K562 (cell line): ENCODE measurements around the gene CUTA. TPM values are rescaled to one million over a fixed set of nuclear protein-coding genes. Genes with fewer than 3 reads are reported as not detected.

Experiments used
- ATAC-seq: fragments of 200-7000 bp; cut with Tn5 transposase; 3 replicates; pipeline ENCODE4 v1.9.1; 2020; ENCODE audit warnings: moderate library complexity
- BruUV-seq: library from RNA; stranded (reverse); fragments of 400-500 nt; replicated peaks from 2 replicates; lab custom pipeline; 2021; lab: Mats Ljungman, UMichigan
- CTCF ChIA-PET: fragments of 300-600 bp; formaldehyde crosslinking; extraction: SDS; loops from one replicate; lab custom pipeline; 2021; ENCODE audit warnings: low intra/inter-chr PET ratio; lab: Yijun Ruan, JAX
- POLR2A ChIA-PET: fragments of 300-600, 350-650 bp; sonication (Branson Sonifier 250); formaldehyde crosslinking; extraction: SDS; loops from one replicate; lab custom pipeline; 2021; ENCODE audit warnings: antibody characterized with exemption, inconsistent platforms; lab: Yijun Ruan, JAX
- DNase-seq, 4 experiments: peaks; one replicate each; pipeline versions ENCODE4 v3.0.0 to v3.0.0-alpha.2; 2011 to 2018; ENCODE audit warnings: low spot score in 3 of 4, mixed read lengths in 3 of 4; ENCODE audit errors: extremely low read depth in 1 of 4
- FAIRE-seq: peaks from 2 replicates; lab custom pipeline; 2011; peaks lifted over from hg19 to GRCh38; lab: Jason Lieb, UNC
- H2AFZ ChIP-seq: 2 replicates; pipeline ENCODE4 v1.6.0; 2011; ENCODE audit warnings: low read depth, low read length, control low read depth, inconsistent platforms
- H3K27ac ChIP-seq: fragments of 200-600 bp; 3 replicates; pipeline ENCODE4 v1.8.0; 2011; ENCODE audit warnings: low read depth, mild to moderate bottlenecking, control low read depth, inconsistent platforms, low read length, moderate library complexity, mixed read lengths; ENCODE audit errors: extremely low read depth
- H3K27me3 ChIP-seq, 2 experiments: fragments of 300-600 bp in 1 of 2; 2 replicates in 1 of 2; 3 replicates in 1 of 2; pipeline versions ENCODE4 v1.6.0 to v1.8.0; 2011; ENCODE audit warnings: inconsistent platforms in 2 of 2, low read length in 2 of 2, mild to moderate bottlenecking in 1 of 2, mixed read lengths in 1 of 2, moderate library complexity in 1 of 2; ENCODE audit not compliant: control insufficient read depth in 2 of 2, insufficient read depth in 2 of 2
- H3K36me3 ChIP-seq: fragments of 300-600 bp; 3 replicates; pipeline ENCODE4 v1.8.0; 2011; ENCODE audit warnings: mild to moderate bottlenecking, low read length, inconsistent platforms; ENCODE audit not compliant: control insufficient read depth, insufficient read depth
- H3K4me1 ChIP-seq, 2 experiments: fragments of 200-600 bp in 1 of 2; replicated peaks in 1 of 2; 2 replicates in 1 of 2; 3 replicates in 1 of 2; pipeline versions ENCODE4 v1.5.1 to v1.8.0; 2011; ENCODE audit warnings: inconsistent platforms in 2 of 2, low read length in 2 of 2, mild to moderate bottlenecking in 1 of 2, mixed read lengths in 1 of 2, moderate library complexity in 1 of 2; ENCODE audit not compliant: control insufficient read depth in 2 of 2, insufficient read depth in 2 of 2
- H3K4me2 ChIP-seq: 2 replicates; pipeline ENCODE4 v1.6.1; 2011; ENCODE audit warnings: low read length, control low read depth, inconsistent platforms, mixed read lengths; ENCODE audit not compliant: insufficient read depth
- H3K4me3 ChIP-seq: fragments of 200-600 bp; sonication (generic), shearing (Covaris generic); 2 replicates; pipeline ENCODE4 v1.5.1; 2016; ENCODE audit warnings: control low read depth, inconsistent platforms
- H3K79me2 ChIP-seq: fragments of 200-600 bp; 3 replicates; pipeline ENCODE4 v1.8.0; 2011; ENCODE audit warnings: low read length, inconsistent platforms; ENCODE audit not compliant: control insufficient read depth, insufficient read depth
- H3K9ac ChIP-seq, 2 experiments: 2 replicates each; pipeline versions ENCODE4 v1.6.0 to v1.6.1; 2011; ENCODE audit warnings: low read depth in 2 of 2, low read length in 2 of 2, control low read depth in 1 of 2, inconsistent platforms in 1 of 2, mild to moderate bottlenecking in 1 of 2, mixed read lengths in 1 of 2; ENCODE audit not compliant: insufficient read depth in 1 of 2
- H3K9me1 ChIP-seq: one replicate; pipeline ENCODE4 v1.6.0; 2011; ENCODE audit warnings: inconsistent platforms, mild to moderate bottlenecking, low read length, moderate library complexity; ENCODE audit not compliant: control insufficient read depth, insufficient read depth
- H3K9me3 ChIP-seq: replicated peaks from 2 replicates; pipeline ENCODE4 v1.5.1; 2011; ENCODE audit warnings: low read depth, low read length, inconsistent platforms; ENCODE audit not compliant: control insufficient read depth, insufficient read depth
- H4K20me1 ChIP-seq: replicated peaks from 2 replicates; pipeline ENCODE4 v1.6.1; 2011; ENCODE audit warnings: low read length, inconsistent platforms, mixed read lengths; ENCODE audit not compliant: control insufficient read depth, insufficient read depth
- FOSL1 ChIP-seq: fragments of 200-800 bp; sonication (Bioruptor generic); conservative IDR thresholded peaks from 2 replicates; pipeline ENCODE4 v1.6.1; 2016; ENCODE audit warnings: missing genetic modification characterization, missing compliant biosample characterization
- FOXP1 ChIP-seq: sonication (generic); formaldehyde crosslinking; IDR thresholded peaks from 2 replicates; pipeline ENCODE4 v1.8.0; 2022; ENCODE audit warnings: mild to moderate bottlenecking, missing genetic modification reagents
- LEF1 ChIP-seq: fragments of 450-650 bp; IDR thresholded peaks from 2 replicates; pipeline ENCODE4 v1.6.1; 2016; ENCODE audit warnings: mild to moderate bottlenecking
- NCOA6 ChIP-seq: fragments of 450-650 bp; IDR thresholded peaks from 2 replicates; pipeline ENCODE4 v1.6.1; 2017; ENCODE audit warnings: mild to moderate bottlenecking
- TFE3 ChIP-seq: fragments of 450-650 bp; formaldehyde crosslinking; IDR thresholded peaks from 2 replicates; pipeline ENCODE4 v1.4.0; 2020; ENCODE audit warnings: mild to moderate bottlenecking, mixed read lengths
- ZBTB7A ChIP-seq: IDR thresholded peaks from 2 replicates; pipeline ENCODE4 v1.6.1; 2011; ENCODE audit warnings: low read depth, mild to moderate bottlenecking, low read length, moderate library complexity, borderline replicate concordance; ENCODE audit not compliant: control insufficient read depth
- WGBS: fragments of 100-300 bp; shearing (Covaris generic); methylation state at CpG from one replicate; pipeline ENCODE4 v1.1.6; 2016; ENCODE audit warnings: low coverage, mixed read lengths; ENCODE audit not compliant: insufficient coverage; ENCODE audit errors: missing lambda C conversion rate; 5-methylcytosine and 5-hydroxymethylcytosine counted together
- in situ Hi-C: fragments of 300-500 bp; cut with MboI; formaldehyde crosslinking; loops from 4 replicates; pipeline ENCODE4 v1.15.0; 2018; ENCODE audit warnings: inconsistent platforms, mixed read lengths
- intact Hi-C: fragments of 100-400 bp; cut with micrococcal nuclease; formaldehyde crosslinking; loops from 2 replicates; pipeline ENCODE4 v1.14.2; 2022
- polyA plus RNA-seq, 8 experiments: library from polyadenylated mRNA; depleted of rRNA in 4 of 8; stranded (reverse) in 5 of 8; unstranded in 3 of 8; fragments of >200 nt; fragmentation: Nextera tagmentation in 2 of 8; fragmentation: Illumina TruSeq in 1 of 8; extraction: Ambion mirVana in 2 of 8; extraction: Trizol in 1 of 8; gene quantifications; 2 replicates each; pipeline versions ENCODE4 v1.2.1 to v1.2.3, GENCODE V29; 2011 to 2014; ENCODE audit warnings: inconsistent platforms in 1 of 8, missing spikeins in 1 of 8
- total RNA-seq, 7 experiments: library from RNA; depleted of rRNA in 6 of 7; stranded (reverse); fragments of >200 nt in 6 of 7; fragmentation: Illumina TruSeq in 2 of 7; extraction: Trizol in 2 of 7; gene quantifications; 2 replicates each; pipeline versions ENCODE4 v1.2.1 to v1.2.3, GENCODE V29; 2011 to 2021; ENCODE audit warnings: low replicate concordance in 1 of 7

CUTA gene
- total and polyA plus RNA-seq, 9 of the 15 experiments (the other 6 are each of a cell fraction or from before 2014, with no cell fraction given): 166 to 682 (median 310) TPM

- TF ChIP-seq FOXP1 (no peak), ZBTB7A (peak; percentile 33; the same call in 1 of the 2 replicates), TFE3 (CRISPR knock-in tag) (no peak), LEF1 (0 out of 2 replicates have a peak, but pooled peaks have one; percentile 13), FOSL1 (tag) (0 out of 2 replicates have a peak, but pooled peaks have one; percentile 21), NCOA6 (0 out of 2 replicates have a peak, but pooled peaks have one; percentile 43)
- TF ChIP-seq, all 486 proteins: peak for 4
- FAIRE-seq: peak; percentile 65
- peak overlapping the region; percentile 59 for H3K27ac ChIP-seq
Measured at GRCh38 chr6:33453393-33454008, 35.6 kb upstream of the CUTA start.

More at GRCh38 chr6:33453393-33454008, 35.6 kb upstream of the CUTA start:
- H3K4me2 ChIP-seq: peak overlapping the region; percentile 94
- H3K27me3 ChIP-seq: no peaks in the 10 kb centered on the region
- H3K9ac ChIP-seq: peak overlapping the region; percentile 78 to 95; a peak in 3 of 4 replicates
- WGBS: 1% methylated on average over 10 of the region's 12 CpGs
- no peaks in the 10 kb centered on the region for H4K20me1 ChIP-seq
- H3K36me3 ChIP-seq: peaks cover 47% of the 10 kb centered on the region
- intact Hi-C loops: no loop called here
- no peaks in the 10 kb centered on the region for H3K9me3 ChIP-seq
- H2AFZ ChIP-seq: peak overlapping the region; percentile 73
- no peaks in the 10 kb centered on the region for H3K9me1 ChIP-seq
- ATAC-seq (peak; percentile 5; the same call in 2 of the 3 replicates), DNase-seq (peak in 3 of 4 experiments; percentile 37 to 53 (median 38))
- peaks cover 7 to 20% of the 10 kb centered on the region in 2 experiments for H3K4me1 ChIP-seq
- H3K4me3 ChIP-seq: peak overlapping the region; percentile 64
- peaks cover 35% of the 10 kb centered on the region for H3K79me2 ChIP-seq
- POLR2A ChIA-PET: interaction anchor here (0.6 to 1.9 kb wide), 3 partner anchors 9 to 481 kb away, joined by 3 to 9 read pairs (median 3); no protein-coding TSS in a partner anchor
- in situ Hi-C loops: no loop called here
- CTCF ChIA-PET: no interaction called here
- BruUV-seq: no TSS peak
